Measurements from ENCODE around the gene SEMA6B. TPM values are rescaled to one million over a fixed set of nuclear protein-coding genes. Genes with fewer than 3 reads are reported as not detected.

Gene SEMA6B
- total and polyA plus RNA-seq, 2 donors (not counting 3 experiments of a cell fraction or from before 2014, with no cell fraction given): 97.8 to 176 TPM

DNA sequence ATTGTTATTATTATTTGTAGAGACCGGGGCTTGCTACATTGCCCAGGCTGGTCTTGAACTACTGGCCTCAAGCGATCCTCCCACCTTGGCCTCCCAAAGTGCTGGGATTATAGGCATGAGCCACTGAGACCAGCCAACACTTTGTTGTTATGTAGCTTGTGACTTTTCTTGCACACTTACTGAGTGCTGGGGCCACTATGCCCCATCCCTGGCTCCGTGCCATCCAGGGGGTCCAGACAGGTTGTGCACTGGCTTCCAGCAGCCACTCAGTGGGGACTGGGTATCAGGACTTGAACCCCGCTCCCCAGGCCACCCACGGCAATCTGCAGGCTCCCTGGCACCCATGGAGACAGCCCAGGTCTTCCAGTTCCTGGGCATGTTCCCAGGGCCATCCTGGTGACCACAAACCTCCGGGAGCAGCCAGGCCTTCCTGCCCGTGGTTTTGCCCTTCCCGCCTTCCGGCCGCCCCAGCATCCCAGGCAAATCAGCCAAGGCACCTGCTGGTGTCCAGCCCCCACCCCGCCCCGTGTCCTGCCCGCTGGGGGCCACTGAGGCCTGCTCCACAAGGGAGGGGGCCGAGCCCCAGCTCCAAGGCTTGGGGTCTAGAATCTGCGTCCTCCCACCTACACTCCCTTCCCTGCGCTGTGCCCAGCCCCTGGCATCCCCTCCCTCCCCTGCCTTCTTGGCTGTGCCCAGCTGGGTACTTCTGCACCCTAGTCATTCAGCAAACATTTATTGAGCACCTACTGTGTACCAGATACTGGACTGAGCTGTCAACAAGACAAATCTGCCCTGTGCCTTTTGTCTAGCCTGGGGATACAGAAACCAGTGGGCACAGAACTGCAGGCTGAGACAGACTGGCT is 23.7 kb upstream of the SEMA6B start:
- FAIRE-seq: no peak
- Histone ChIP-seq H3K27ac (ENCODE audit: insufficient read depth, low read depth, low read length) (no peak overlapping the region), H4K20me1 (replicated peaks; ENCODE audit: control insufficient read depth, extremely low read depth, insufficient read depth, low read length) (no peaks in the 10 kb centered on the region), H3K4me1 (ENCODE audit: control insufficient read depth, extremely low read depth, insufficient read depth, low read length) (peaks cover 20% of the 10 kb centered on the region), H3K9ac (replicated peaks; ENCODE audit: extremely low read depth, insufficient read depth, low read length) (no peak overlapping the region), H3K27me3 (ENCODE audit: control insufficient read depth in 2 of 2, insufficient read depth in 2 of 2, low read length in 2 of 2) (no peaks in the 10 kb centered on the region), H3K4me2 (ENCODE audit: insufficient read depth, low read length) (no peak overlapping the region), H2AFZ (ENCODE audit: low read depth, low read length) (no peak overlapping the region), H3K4me3 (replicated peaks in 1 of 3; ENCODE audit: insufficient read depth in 1 of 3, low read depth in 1 of 3, low read length in 3 of 3) (no peak overlapping the region), H3K9me3 (replicated peaks; ENCODE audit: control insufficient read depth, insufficient read depth, low read length) (no peaks in the 10 kb centered on the region), H3K9me1 (replicated peaks; ENCODE audit: control insufficient read depth, extremely low read depth, insufficient read depth, low read length) (no peaks in the 10 kb centered on the region), H3K79me2 (ENCODE audit: control insufficient read depth, insufficient read depth, low read length) (no peaks in the 10 kb centered on the region), H3K36me3 (ENCODE audit: control insufficient read depth in 2 of 2, extremely low read depth in 1 of 2, insufficient read depth in 2 of 2, low read length in 2 of 2) (no peaks in the 10 kb centered on the region)
- DNase-seq (ENCODE audit: low read depth, low spot score): no peak
- TF ChIP-seq EZH2 (IDR thresholded peaks at IDR 0.05; ENCODE audit: borderline replicate concordance, low read depth, low read length, severe bottlenecking) (no peak), GATA2 (IDR thresholded peaks at IDR 0.05; ENCODE audit: insufficient read depth, insufficient read length, low read depth, low read length) (no peak), FOS (IDR thresholded peaks at IDR 0.05; ENCODE audit: borderline replicate concordance, insufficient read depth, low read length) (no peak), POLR2AphosphoS5 (IDR thresholded peaks at IDR 0.05; ENCODE audit: insufficient read depth, low read depth, low read length) (no peak), POLR2A (IDR thresholded peaks at IDR 0.05; ENCODE audit: low read depth, low read length) (no peak), JUN (IDR thresholded peaks at IDR 0.05; ENCODE audit: borderline replicate concordance, insufficient read depth, insufficient read length, low read depth) (no peak), MYC (IDR thresholded peaks at IDR 0.05; ENCODE audit: low read depth, low read length) (no peak)
- TF ChIP-seq, protein P1, sequence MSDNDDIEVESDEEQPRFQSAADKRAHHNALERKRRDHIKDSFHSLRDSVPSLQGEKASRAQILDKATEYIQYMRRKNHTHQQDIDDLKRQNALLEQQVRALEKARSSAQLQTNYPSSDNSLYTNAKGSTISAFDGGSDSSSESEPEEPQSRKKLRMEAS (IDR thresholded peaks at IDR 0.05; ENCODE audit: insufficient read depth, insufficient read length): no peak
- TF ChIP-seq, protein P2, sequence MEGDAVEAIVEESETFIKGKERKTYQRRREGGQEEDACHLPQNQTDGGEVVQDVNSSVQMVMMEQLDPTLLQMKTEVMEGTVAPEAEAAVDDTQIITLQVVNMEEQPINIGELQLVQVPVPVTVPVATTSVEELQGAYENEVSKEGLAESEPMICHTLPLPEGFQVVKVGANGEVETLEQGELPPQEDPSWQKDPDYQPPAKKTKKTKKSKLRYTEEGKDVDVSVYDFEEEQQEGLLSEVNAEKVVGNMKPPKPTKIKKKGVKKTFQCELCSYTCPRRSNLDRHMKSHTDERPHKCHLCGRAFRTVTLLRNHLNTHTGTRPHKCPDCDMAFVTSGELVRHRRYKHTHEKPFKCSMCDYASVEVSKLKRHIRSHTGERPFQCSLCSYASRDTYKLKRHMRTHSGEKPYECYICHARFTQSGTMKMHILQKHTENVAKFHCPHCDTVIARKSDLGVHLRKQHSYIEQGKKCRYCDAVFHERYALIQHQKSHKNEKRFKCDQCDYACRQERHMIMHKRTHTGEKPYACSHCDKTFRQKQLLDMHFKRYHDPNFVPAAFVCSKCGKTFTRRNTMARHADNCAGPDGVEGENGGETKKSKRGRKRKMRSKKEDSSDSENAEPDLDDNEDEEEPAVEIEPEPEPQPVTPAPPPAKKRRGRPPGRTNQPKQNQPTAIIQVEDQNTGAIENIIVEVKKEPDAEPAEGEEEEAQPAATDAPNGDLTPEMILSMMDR (IDR thresholded peaks at IDR 0.05; ENCODE audit: extremely low read depth in 1 of 2, insufficient read depth in 1 of 2, low read depth in 1 of 2, low read length in 2 of 2): no peak
- intact Hi-C loops (cut with micrococcal nuclease): no loop called here
- ChIA-PET CTCF (interaction anchor here (0.7 to 1.4 kb wide), 4 partner anchors 10 to 51 kb away, joined by 3 to 5 read pairs (median 3); no protein-coding TSS in a partner anchor), POLR2A (no interaction called here)
- BruUV-seq (replicated peaks): no TSS peak
- dilution Hi-C loops (cut with MboI; ENCODE audit: extremely low pct_ligation_motif_present, low sequenced_read_pairs): no loop called here

All from endothelial cell of umbilical vein (primary cell).